Body of pancreas (tissue), 4 donors: ENCODE data around the gene VPS26C. TPM values are rescaled to one million over a fixed set of nuclear protein-coding genes. Genes with fewer than 3 reads are reported as not detected.

ENCODE experiments used
- ATAC-seq: fragments of 150-250 bp; one replicate; pipeline ENCODE4 v1.9.1; 2016
- DNase-seq, 4 donors: peaks; one replicate each; pipeline ENCODE4 v3.0.0-alpha.2; 2019
- H3K27ac ChIP-seq, 4 donors: fragments of 200-600 bp; sonication (generic); 1 replicate in 3 of 4; 2 replicates in 1 of 4; pipeline versions ENCODE4 v1.5.1 to v1.6.1; 2016 to 2019; ENCODE audit warnings: mild to moderate bottlenecking in 1 of 4, mixed read lengths in 1 of 4, moderate library complexity in 1 of 4
- H3K27me3 ChIP-seq, 2 donors: fragments of 200-600 bp; sonication (generic); one replicate each; pipeline ENCODE4 v1.6.0; 2016; ENCODE audit warnings: mild to moderate bottlenecking in 1 of 2
- H3K36me3 ChIP-seq, 2 donors: fragments of 200-600 bp; sonication (generic); replicated peaks in 1 of 2; 2 replicates each; pipeline ENCODE4 v1.5.1; 2016; ENCODE audit warnings: low read depth in 2 of 2; ENCODE audit not compliant: insufficient read depth in 1 of 2
- H3K4me1 ChIP-seq: fragments of 200-600 bp; sonication (generic); one replicate; pipeline ENCODE4 v1.6.0; 2016
- H3K4me3 ChIP-seq, 2 donors: fragments of 200-600 bp; sonication (generic); 1 replicate in 1 of 2; 2 replicates in 1 of 2; pipeline ENCODE4 v1.5.1; 2016 to 2019
- H3K9me3 ChIP-seq, 3 donors: fragments of 200-600 bp; sonication (generic); 1 replicate in 2 of 3; 2 replicates in 1 of 3; pipeline ENCODE4 v1.5.1; 2016
- CTCF ChIP-seq, 7 experiments: fragments of 450-650 bp in 4 of 7; fragments of 200-600 bp in 3 of 7; sonication (generic) in 3 of 7; IDR thresholded peaks; one replicate each; pipeline ENCODE4 v1.5.1; 2016 to 2019; ENCODE audit warnings: antibody characterized with exemption in 7 of 7
- POLR2A ChIP-seq, 3 donors: fragments of 450-650 bp; IDR thresholded peaks; one replicate each; pipeline ENCODE4 v1.6.1; 2016; ENCODE audit warnings: antibody characterized with exemption in 3 of 3, mild to moderate bottlenecking in 2 of 3
- WGBS, 2 donors: methylation state at CpG; one replicate each; pipeline ENCODE4 v1.1.5; 2017; 5-methylcytosine and 5-hydroxymethylcytosine counted together
- intact Hi-C: fragments of 100-400 bp; cut with DNase I; formaldehyde crosslinking; loops from one replicate; pipeline ENCODE4 v1.15.1; 2023
- total RNA-seq, 2 donors: library from RNA; depleted of rRNA; stranded (reverse); fragments of >200 nt; gene quantifications; one replicate each; pipeline ENCODE4 v1.1.0, GENCODE V29; 2016

Gene VPS26C
- total RNA-seq, 2 donors from 2014 or later, result 29.3 to 34.3 TPM

GRCh38 chr21:37210130-37210529 is 57.0 kb downstream of the VPS26C start:
- TF ChIP-seq POLR2A (IDR thresholded peaks at IDR 0.05), result no peak
- TF ChIP-seq CTCF (IDR thresholded peaks at IDR 0.05), result no peak
- H3K27me3 ChIP-seq, result no peaks in the 10 kb centered on the region
- intact Hi-C loops, result no loop called here
- WGBS, 2 donors, result 87 to 92% methylated on average over 7 of the region's 7 CpGs
- H3K36me3 ChIP-seq, result no peaks in the 10 kb centered on the region
- DNase-seq, result no peak
- no peak overlapping the region for H3K4me3 ChIP-seq
- no peak for ATAC-seq
- no peak overlapping the region for H3K27ac ChIP-seq
- H3K9me3 ChIP-seq, result no peaks in the 10 kb centered on the region
- peaks cover 30% of the 10 kb centered on the region for H3K4me1 ChIP-seq

GRCh38 chr21:37208741-37209225 is 58.4 kb downstream of the VPS26C start:
- no peaks in the 10 kb centered on the region for H3K9me3 ChIP-seq
- H3K27ac ChIP-seq, result peak overlapping the region in 3 of 4 donors; percentile 74 to 80 (median 74)
- H3K27me3 ChIP-seq, result no peaks in the 10 kb centered on the region
- no peak overlapping the region for H3K4me3 ChIP-seq
- intact Hi-C loops, result no loop called here
- no peak for TF ChIP-seq POLR2A (IDR thresholded peaks at IDR 0.05)
- no peak for TF ChIP-seq CTCF (IDR thresholded peaks at IDR 0.05)
- peaks cover 30% of the 10 kb centered on the region for H3K4me1 ChIP-seq
- peak; percentile 43 for ATAC-seq
- no peaks in the 10 kb centered on the region for H3K36me3 ChIP-seq
- peak in 2 of 4 donors; percentile 47 to 50 for DNase-seq
- WGBS, 2 donors, result 70 to 74% methylated on average over 14 to 15 of the region's 15 CpGs

- Histone ChIP-seq H3K9me3 (no peaks in the 10 kb centered on the region), H3K27ac (peak overlapping the region; percentile 43 to 80 (median 74)), H3K27me3 (no peaks in the 10 kb centered on the region), H3K36me3 (no peaks in the 10 kb centered on the region), H3K4me3 (no peak overlapping the region), H3K4me1 (peaks cover 30% of the 10 kb centered on the region)
- ATAC-seq (peak; percentile 48), DNase-seq (peak; percentile 43 to 57 (median 53))
- intact Hi-C loops, result no loop called here
- peak in 1 of 3 donors; percentile 13 for TF ChIP-seq POLR2A (IDR thresholded peaks at IDR 0.05)
- no peak for TF ChIP-seq CTCF (IDR thresholded peaks at IDR 0.05)
- WGBS, 2 donors, result 30 to 32% methylated on average over 15 of the region's 15 CpGs
Measured at GRCh38 chr21:37208056-37208721, 58.9 kb downstream of the VPS26C start.

GRCh38 chr21:37207441-37208009 is 59.6 kb downstream of the VPS26C start:
- WGBS, 2 donors, result 37 to 41% methylated on average over 6 of the region's 6 CpGs
- TF ChIP-seq POLR2A (IDR thresholded peaks at IDR 0.05) (no peak), CTCF (IDR thresholded peaks at IDR 0.05) (no peak)
- DNase-seq, result peak; percentile 23 to 57 (median 38)
- Histone ChIP-seq H3K27me3 (no peaks in the 10 kb centered on the region), H3K4me1 (peaks cover 30% of the 10 kb centered on the region), H3K27ac (peak overlapping the region in 3 of 4 donors; percentile 74 to 80 (median 74)), H3K4me3 (no peak overlapping the region), H3K36me3 (peaks cover 0 to 3% of the 10 kb centered on the region in 2 donors), H3K9me3 (no peaks in the 10 kb centered on the region)
- intact Hi-C loops, result no loop called here
- peak; percentile 76 for ATAC-seq
